H1 (cell line): Measurements from ENCODE around the gene PDE2A. TPM values are rescaled to one million over a fixed set of nuclear protein-coding genes. Genes with fewer than 3 reads are reported as not detected.

Source experiments
- CTCF ChIA-PET: fragments of 300-600 bp; sonication (Branson Sonifier 250); formaldehyde crosslinking; loops from one replicate; lab custom pipeline; 2021; ENCODE audit not compliant: partially characterized antibody; lab: Charles Lee
- POLR2A ChIA-PET: fragments of 300-600 bp; sonication (Branson Sonifier 250); formaldehyde crosslinking; loops from one replicate; lab custom pipeline; 2021; ENCODE audit warnings: inconsistent platforms; ENCODE audit not compliant: partially characterized antibody; lab: Charles Lee
- DNase-seq, 2 experiments: peaks; one replicate each; pipeline versions ENCODE4 v3.0.0 to v3.0.0-alpha.2; 2010 to 2022; ENCODE audit warnings: low spot score in 2 of 2, low read depth in 1 of 2, mixed read lengths in 1 of 2
- FAIRE-seq: peaks from 2 replicates; lab custom pipeline; 2011; peaks lifted over from hg19 to GRCh38; lab: Jason Lieb, UNC
- H2AFZ ChIP-seq: 2 replicates; pipeline ENCODE4 v1.8.1; 2012; ENCODE audit warnings: low read length, inconsistent platforms
- H2AK5ac ChIP-seq: 2 replicates; pipeline ENCODE4 v1.6.1; 2013; ENCODE audit warnings: low read depth, low read length
- H2BK120ac ChIP-seq: replicated peaks from 2 replicates; pipeline ENCODE3; 2013; ENCODE audit warnings: low read depth, low read length, inconsistent platforms
- H2BK12ac ChIP-seq: 2 replicates; pipeline ENCODE4 v1.6.1; 2013; ENCODE audit warnings: low read depth, low read length
- H2BK15ac ChIP-seq: 2 replicates; pipeline ENCODE4 v1.6.1; 2013; ENCODE audit warnings: low read length
- H2BK20ac ChIP-seq: 2 replicates; pipeline ENCODE4 v1.6.1; 2013; ENCODE audit warnings: low read length
- H2BK5ac ChIP-seq: 2 replicates; pipeline ENCODE4 v1.6.1; 2013; ENCODE audit warnings: low read depth, low read length
- H3K14ac ChIP-seq: 2 replicates; pipeline ENCODE4 v1.6.1; 2013; ENCODE audit warnings: inconsistent platforms; ENCODE audit not compliant: insufficient read length
- H3K18ac ChIP-seq: 2 replicates; pipeline ENCODE4 v1.6.1; 2013; ENCODE audit warnings: low read length; ENCODE audit errors: extremely low read depth
- H3K23ac ChIP-seq: 2 replicates; pipeline ENCODE4 v1.6.1; 2013; ENCODE audit warnings: inconsistent platforms; ENCODE audit not compliant: insufficient read length
- H3K23me2 ChIP-seq: 2 replicates; pipeline ENCODE4 v1.6.1; 2013; ENCODE audit warnings: low read depth, low read length
- H3K27ac ChIP-seq: 2 replicates; pipeline ENCODE4 v1.6.1; 2011; ENCODE audit warnings: low read depth, low read length, inconsistent platforms
- H3K27me3 ChIP-seq, 4 experiments: replicated peaks in 1 of 4; 1 replicate in 1 of 4; 2 replicates in 3 of 4; pipeline versions ENCODE4 v1.6.1 to v1.8.1; 2011 to 2013; ENCODE audit warnings: low read length in 3 of 4, mild to moderate bottlenecking in 3 of 4, inconsistent platforms in 2 of 4, mixed read lengths in 2 of 4, moderate library complexity in 1 of 4; ENCODE audit not compliant: control insufficient read depth in 3 of 4, insufficient read depth in 3 of 4; ENCODE audit errors: extremely low read depth in 1 of 4
- H3K36me3 ChIP-seq, 4 experiments: 2 replicates each; pipeline versions ENCODE4 v1.6.1 to v1.8.1; 2011 to 2013; ENCODE audit warnings: mild to moderate bottlenecking in 4 of 4, low read length in 3 of 4, moderate library complexity in 2 of 4, control low read depth in 1 of 4, inconsistent platforms in 1 of 4; ENCODE audit not compliant: insufficient read depth in 4 of 4, control insufficient read depth in 2 of 4
- H3K4ac ChIP-seq: replicated peaks from 2 replicates; pipeline ENCODE3; 2013; ENCODE audit warnings: low read length, low read depth, mixed read lengths, inconsistent platforms; ENCODE audit not compliant: insufficient read length
- H3K4me1 ChIP-seq, 4 experiments: replicated peaks in 1 of 4; 1 replicate in 1 of 4; 2 replicates in 3 of 4; pipeline versions ENCODE4 v1.6.1 to v1.8.1; 2011 to 2013; ENCODE audit warnings: low read length in 3 of 4, inconsistent platforms in 2 of 4, mixed read lengths in 1 of 4; ENCODE audit not compliant: insufficient read depth in 4 of 4, control insufficient read depth in 3 of 4
- H3K4me2 ChIP-seq, 2 experiments: 2 replicates each; pipeline versions ENCODE4 v1.6.1 to v1.8.1; 2011 to 2013; ENCODE audit warnings: low read depth in 2 of 2, low read length in 2 of 2, control low read depth in 1 of 2, inconsistent platforms in 1 of 2, mild to moderate bottlenecking in 1 of 2; ENCODE audit not compliant: insufficient read depth in 1 of 2
- H3K4me3 ChIP-seq, 4 experiments: fragments of 200-600, 300-600 bp in 1 of 4; sonication (generic), shearing (Covaris generic), sonication (Bioruptor Twin) in 1 of 4; 2 replicates each; pipeline versions ENCODE4 v1.5.1 to v1.8.1; 2011 to 2016; ENCODE audit warnings: low read length in 4 of 4, low read depth in 3 of 4, control low read depth in 2 of 4, inconsistent platforms in 2 of 4, mild to moderate bottlenecking in 2 of 4, mixed read lengths in 1 of 4, moderate library complexity in 1 of 4; ENCODE audit not compliant: insufficient read depth in 2 of 4; ENCODE audit errors: extremely low read depth in 1 of 4
- H3K56ac ChIP-seq: replicated peaks from 2 replicates; pipeline ENCODE3; 2013; ENCODE audit warnings: low read depth, mild to moderate bottlenecking, mixed read lengths, low read length, inconsistent platforms; ENCODE audit not compliant: insufficient read length
- H3K79me1 ChIP-seq: 2 replicates; pipeline ENCODE4 v1.6.1; 2013; ENCODE audit warnings: low read depth, low read length, control low read depth
- H3K79me2 ChIP-seq, 2 experiments: 2 replicates each; pipeline versions ENCODE4 v1.6.1 to v1.8.1; 2012 to 2013; ENCODE audit warnings: low read length in 2 of 2, mild to moderate bottlenecking in 2 of 2, inconsistent platforms in 1 of 2; ENCODE audit not compliant: insufficient read depth in 2 of 2, control insufficient read depth in 1 of 2
- H3K9ac ChIP-seq, 4 experiments: replicated peaks in 1 of 4; 1 replicate in 1 of 4; 2 replicates in 3 of 4; pipeline versions ENCODE4 v1.6.1 to v1.8.1; 2011 to 2013; ENCODE audit warnings: low read depth in 3 of 4, low read length in 3 of 4, control low read depth in 2 of 4, mild to moderate bottlenecking in 2 of 4, moderate library complexity in 2 of 4, inconsistent platforms in 1 of 4; ENCODE audit errors: extremely low read depth in 1 of 4
- H3K9me3 ChIP-seq, 2 experiments: 2 replicates each; pipeline versions ENCODE4 v1.6.1 to v1.8.1; 2012 to 2013; ENCODE audit warnings: mild to moderate bottlenecking in 2 of 2, moderate library complexity in 2 of 2, control low read depth in 1 of 2, inconsistent platforms in 1 of 2, low read depth in 1 of 2, low read length in 1 of 2, mixed read lengths in 1 of 2; ENCODE audit not compliant: insufficient read depth in 2 of 2
- H4K20me1 ChIP-seq, 2 experiments: replicated peaks in 1 of 2; 2 replicates each; pipeline versions ENCODE3 to v1.8.1; 2011 to 2013; ENCODE audit warnings: inconsistent platforms in 2 of 2, low read length in 2 of 2, mild to moderate bottlenecking in 1 of 2; ENCODE audit not compliant: insufficient read depth in 2 of 2, control insufficient read depth in 1 of 2
- H4K5ac ChIP-seq: 2 replicates; pipeline ENCODE4 v1.6.1; 2013; ENCODE audit warnings: low read length, low read depth, mixed read lengths, inconsistent platforms; ENCODE audit not compliant: insufficient read length
- H4K8ac ChIP-seq: 2 replicates; pipeline ENCODE4 v1.8.0; 2013; ENCODE audit warnings: mild to moderate bottlenecking, moderate library complexity, low read length, inconsistent platforms; ENCODE audit not compliant: insufficient read depth; ENCODE audit errors: extremely low read depth
- H4K91ac ChIP-seq: replicated peaks from 2 replicates; pipeline ENCODE3; 2013; ENCODE audit warnings: low read length, mixed read lengths, inconsistent platforms; ENCODE audit not compliant: insufficient read length
- BCL11A ChIP-seq, 2 experiments: IDR thresholded peaks; one replicate each; pipeline ENCODE4 v1.6.1; 2011; ENCODE audit warnings: low read depth in 2 of 2, low read length in 2 of 2, mild to moderate bottlenecking in 2 of 2
- CTBP2 ChIP-seq: IDR thresholded peaks from 2 replicates; pipeline ENCODE4 v1.7.0; 2011; ENCODE audit warnings: borderline replicate concordance, mild to moderate bottlenecking, moderate library complexity, mixed read lengths, low read length; ENCODE audit not compliant: insufficient read depth, insufficient read length
- EGR1 ChIP-seq: IDR thresholded peaks from 2 replicates; pipeline ENCODE4 v1.6.1; 2011; ENCODE audit warnings: low read depth, low read length, borderline replicate concordance
- KDM1A ChIP-seq: fragments of 200-600, 300-600 bp; sonication (generic); IDR thresholded peaks from 2 replicates; pipeline ENCODE4 v1.7.1; 2016; ENCODE audit warnings: mild to moderate bottlenecking, low read length, borderline replicate concordance
- POU5F1 ChIP-seq: IDR thresholded peaks from 2 replicates; pipeline ENCODE4 v1.6.1; 2011; ENCODE audit warnings: low read depth, mild to moderate bottlenecking, low read length, moderate library complexity
- RAD21 ChIP-seq, 2 experiments: IDR thresholded peaks in 1 of 2; conservative IDR thresholded peaks in 1 of 2; 2 replicates each; pipeline ENCODE4 v1.6.1; 2011; ENCODE audit warnings: low read depth in 2 of 2, low read length in 2 of 2, improper control_type of control experiment in 1 of 2, inconsistent platforms in 1 of 2, mild to moderate bottlenecking in 1 of 2, moderate library complexity in 1 of 2
- SIX5 ChIP-seq: IDR thresholded peaks from 2 replicates; pipeline ENCODE4 v1.6.1; 2011; ENCODE audit warnings: mild to moderate bottlenecking, low read depth, low read length
- TEAD4 ChIP-seq: IDR thresholded peaks from 2 replicates; pipeline ENCODE4 v1.6.1; 2012; ENCODE audit warnings: low read depth, low read length, inconsistent platforms, mixed read lengths
- YY1 ChIP-seq: IDR thresholded peaks from 2 replicates; pipeline ENCODE4 v1.6.1; 2011; ENCODE audit warnings: low read depth, mild to moderate bottlenecking, low read length
- ZNF274 ChIP-seq: IDR thresholded peaks from 2 replicates; pipeline ENCODE4 v1.7.0; 2012; ENCODE audit warnings: low read length, borderline replicate concordance; ENCODE audit errors: extremely low read depth
- WGBS, 2 experiments: shearing (Covaris generic) in 1 of 2; methylation state at CpG; one replicate each; pipeline versions ENCODE4 v1.1.6 to v1.1.7; 2013 to 2015; ENCODE audit warnings: low lambda C conversion rate in 2 of 2, mixed read lengths in 2 of 2, inconsistent platforms in 1 of 2, low coverage in 1 of 2, missing lambda C conversion rate in 1 of 2; ENCODE audit not compliant: insufficient replicate concordance in 2 of 2, insufficient coverage in 1 of 2, insufficient read length in 1 of 2; ENCODE audit errors: extremely low coverage in 1 of 2, missing lambda C conversion rate in 1 of 2; 5-methylcytosine and 5-hydroxymethylcytosine counted together
- polyA plus RNA-seq, 7 experiments: library from polyadenylated mRNA; depleted of rRNA in 3 of 7; stranded (reverse) in 5 of 7; unstranded in 2 of 7; fragments of >200 nt in 5 of 7; fragments of 200-250 nt in 2 of 7; gene quantifications; 1 replicate in 5 of 7; 2 replicates in 1 of 7; 4 replicates in 1 of 7; pipeline versions ENCODE4 v1.2.1 to v1.2.3, GENCODE V29; 2011 to 2013; ENCODE audit warnings: missing spikeins in 2 of 7, mixed read lengths in 2 of 7
- total RNA-seq: library from RNA; stranded (reverse); fragmentation: NEBNext Ultra II Directional; extraction: Animal tissue kit (Norgen Biotek cat#: 25700); gene quantifications from 2 replicates; pipeline ENCODE4 v1.2.1, GENCODE V29; 2021

Gene PDE2A
- total and polyA plus RNA-seq, 2 of the 8 experiments (the other 6 are each of a cell fraction or from before 2014, with no cell fraction given): 3.4 to 7.1 TPM

DNA sequence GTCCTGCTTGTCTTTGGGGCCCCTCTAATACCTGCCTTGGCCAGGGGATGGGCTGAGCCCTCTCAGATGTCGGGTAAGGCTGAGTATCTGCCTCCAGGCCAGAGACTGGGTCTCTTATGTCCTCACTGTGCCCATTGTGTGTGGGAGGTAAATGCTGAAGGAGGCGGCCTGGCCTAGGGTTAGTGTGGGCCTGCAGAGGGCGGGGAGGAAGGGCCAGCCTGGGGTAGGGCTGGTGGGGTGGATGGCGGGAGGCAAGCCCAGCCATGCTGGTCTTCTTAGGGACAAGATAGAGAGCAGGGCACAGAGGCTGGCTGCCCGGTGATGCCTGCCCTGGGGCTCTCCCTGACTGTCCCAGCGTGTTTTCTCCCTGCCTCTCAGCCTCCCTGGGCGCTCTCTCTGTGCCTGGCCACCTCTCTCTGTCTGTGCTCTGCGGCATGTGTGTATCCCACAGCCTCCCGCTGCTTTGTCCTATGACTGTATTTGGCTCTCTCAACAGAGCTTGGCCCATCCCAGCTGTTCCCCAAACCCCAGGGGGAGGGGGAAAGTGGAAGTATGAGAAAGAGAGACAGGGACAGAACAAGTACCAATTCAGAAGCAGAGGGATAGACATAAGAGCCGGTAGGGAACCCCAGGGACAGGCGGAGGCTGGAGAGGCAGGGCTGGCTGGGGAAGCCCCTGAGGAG is 57.0 kb downstream of the PDE2A start:
- FAIRE-seq: no peak
- TF ChIP-seq BCL11A (IDR thresholded peaks at IDR 0.05; ENCODE audit: low read depth in 2 of 2, low read length in 2 of 2): no peak
- no peak for TF ChIP-seq RAD21 (IDR thresholded peaks at IDR 0.05 in 1 of 2, conservative IDR thresholded peaks at IDR 0.05 in 1 of 2; ENCODE audit: low read depth in 2 of 2, low read length in 2 of 2)
- no peak for TF ChIP-seq YY1
- TF ChIP-seq KDM1A: no peak
- no peak for TF ChIP-seq EGR1
- TF ChIP-seq TEAD4: no peak
- no peak for TF ChIP-seq SIX5
- no peak for TF ChIP-seq CTBP2
- TF ChIP-seq ZNF274: no peak
- no peak for TF ChIP-seq POU5F1

More for the DNA sequence above, 57.0 kb downstream of the PDE2A start:
- Histone ChIP-seq H3K4me3 (no peak overlapping the region), H2BK120ac (no peak overlapping the region), H3K36me3 (no peaks in the 10 kb centered on the region; a peak in 1 of 8 replicates), H3K14ac (no peak overlapping the region), H2AFZ (0 out of 2 replicates have a peak overlapping the region, but pooled peaks have one; percentile 32), H3K4ac (no peak overlapping the region), H2BK12ac (0 out of 2 replicates have a peak overlapping the region, but pooled peaks have one; percentile 17), H2BK20ac (no peak overlapping the region), H2BK5ac (no peak overlapping the region), H3K23ac (no peak overlapping the region), H2BK15ac (0 out of 2 replicates have a peak overlapping the region, but pooled peaks have one; percentile 12), H4K8ac (peak overlapping the region; percentile 69; the same call in 1 of the 2 replicates), H3K23me2 (no peaks in the 10 kb centered on the region), H3K56ac (no peak overlapping the region), H3K9ac (no peak overlapping the region), H3K27ac (no peak overlapping the region), H3K27me3 (no peaks in the 10 kb centered on the region; a peak in 1 of 7 replicates), H3K18ac (no peak overlapping the region), H4K20me1 (no peaks in the 10 kb centered on the region), H4K91ac (no peak overlapping the region), H2AK5ac (no peak overlapping the region), H3K79me1 (no peaks in the 10 kb centered on the region), H4K5ac (no peak overlapping the region), H3K4me2 (peak overlapping the region in 1 of 2 experiments; percentile 21; a peak in 1 of 4 replicates), H3K4me1 (peaks cover 0 to 6% (median 3%) of the 10 kb centered on the region in 4 experiments; a peak in 1 of 7 replicates), H3K9me3 (no peaks in the 10 kb centered on the region), H3K79me2 (no peaks in the 10 kb centered on the region)
- WGBS, 2 experiments: 76% methylated on average over 10 of the region's 11 CpGs; no CpG with 5 or more reads in 1 of the 2 experiments
- POLR2A ChIA-PET: interaction anchor here (0.8 to 1.0 kb wide), 2 partner anchors 10 to 13 kb away, joined by 3 read pairs; no protein-coding TSS in a partner anchor
- CTCF ChIA-PET: interaction anchor here (0.8 to 21.9 kb wide), 7 partner anchors 8 to 49 kb away, joined by 3 to 624 read pairs (median 8); no protein-coding TSS in a partner anchor
- no peak for DNase-seq
